NB4 (cell line): Measurements from ENCODE around the gene SGIP1.

ENCODE experiments used
- DNase-seq: peaks from one replicate; pipeline ENCODE4 v3.0.0; 2010; ENCODE audit warnings: low read depth
- H3K4me3 ChIP-seq: one replicate; pipeline ENCODE4 v1.5.1; 2011; ENCODE audit warnings: mild to moderate bottlenecking, low read depth, low read length, moderate library complexity
- MYC ChIP-seq: IDR thresholded peaks from 2 replicates; pipeline ENCODE4 v1.6.1; 2011; ENCODE audit warnings: low read depth, low read length
- POLR2A ChIP-seq: IDR thresholded peaks from 2 replicates; pipeline ENCODE4 v1.6.1; 2011; ENCODE audit warnings: mild to moderate bottlenecking; ENCODE audit not compliant: insufficient read length; ENCODE audit errors: extremely low read depth
- TF ChIP-seq, protein P1 (sequence below): IDR thresholded peaks from 2 replicates; pipeline ENCODE4 v1.6.1; 2011; ENCODE audit warnings: low read depth, low read length
- TF ChIP-seq, protein P2 (sequence below): IDR thresholded peaks from one replicate; pipeline ENCODE4 v1.5.1; 2012; ENCODE audit warnings: low read depth, low read length

SGIP1 gene

DNA sequence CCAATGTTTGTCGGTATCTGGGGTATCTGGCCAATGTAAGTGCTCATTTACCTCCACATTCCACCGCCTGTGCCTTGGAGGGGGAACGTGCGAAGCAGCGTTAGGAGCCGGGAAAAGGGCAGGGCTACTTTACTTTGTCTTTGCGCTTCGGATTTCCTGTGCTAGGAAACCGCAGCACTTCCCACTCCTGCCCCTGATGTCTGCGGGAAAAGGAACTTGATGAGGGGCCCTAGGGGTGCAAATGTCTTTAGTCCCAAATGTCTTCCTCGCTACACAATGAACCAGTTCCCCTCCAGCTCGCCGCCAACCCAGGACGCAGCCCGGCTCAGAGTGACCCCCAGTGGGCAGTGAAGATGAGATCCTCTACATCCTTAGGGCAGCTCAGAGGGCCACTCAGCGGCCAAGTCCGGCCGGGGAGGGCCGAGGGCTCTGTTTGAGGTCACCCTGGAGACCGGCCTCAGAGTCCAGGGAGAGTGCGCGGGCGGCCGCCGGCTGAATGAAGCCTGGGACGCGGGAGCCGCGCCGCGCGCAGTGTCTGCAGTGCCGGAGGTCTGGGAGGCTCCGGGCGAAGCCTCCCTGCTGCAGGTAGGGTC is 218.1 kb downstream of the SGIP1 start, which contains the start of gene DYNLT5:
DYNLT5 (plus strand) TSS at position 460 of the 593 bp plus-strand sequence. CDS start 2,200 bp downstream, outside the sequence.
- no peak within 1 kb of the TSS for H3K4me3 ChIP-seq
- TF ChIP-seq POLR2A: no peak
- TF ChIP-seq MYC: no peak
- TF ChIP-seq, protein P1, sequence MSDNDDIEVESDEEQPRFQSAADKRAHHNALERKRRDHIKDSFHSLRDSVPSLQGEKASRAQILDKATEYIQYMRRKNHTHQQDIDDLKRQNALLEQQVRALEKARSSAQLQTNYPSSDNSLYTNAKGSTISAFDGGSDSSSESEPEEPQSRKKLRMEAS: no peak
- DNase-seq: peak; percentile 12

DNA sequence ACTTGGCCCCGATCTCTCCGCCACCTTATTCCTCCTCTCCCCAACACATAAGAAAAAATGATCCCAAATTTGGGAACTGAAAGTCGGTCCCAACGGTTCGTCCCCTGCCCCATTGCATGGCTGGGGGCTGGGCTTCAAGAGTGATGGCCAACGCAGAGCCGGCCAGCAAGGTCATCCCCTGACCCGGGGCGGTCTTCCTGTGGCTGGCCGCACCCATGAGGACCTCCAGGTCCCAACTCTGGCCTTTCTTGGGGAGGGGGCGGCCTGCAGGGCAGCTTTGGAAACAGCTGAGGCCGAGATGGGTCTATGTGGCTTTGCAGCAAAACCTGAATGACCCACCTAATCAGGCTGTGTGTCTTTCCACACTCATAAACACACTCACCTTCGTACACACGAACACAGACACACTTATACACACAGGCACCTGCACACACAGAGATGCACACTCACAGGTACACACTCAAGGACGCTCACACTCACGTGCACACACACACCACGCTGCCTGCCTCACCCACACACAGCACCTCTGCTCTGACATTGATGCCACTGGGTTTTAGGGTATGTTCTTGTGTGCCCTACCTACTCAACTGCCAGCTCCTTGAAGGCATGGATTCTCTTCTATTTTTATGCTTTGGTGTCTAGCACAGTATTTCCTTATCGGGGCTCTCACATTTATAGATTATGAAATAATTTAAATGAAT is 218.9 kb downstream of the SGIP1 start:
- H3K4me3 ChIP-seq: no peak overlapping the region
- no peak for TF ChIP-seq MYC
- TF ChIP-seq, protein P1: no peak
- DNase-seq: no peak

DNA sequence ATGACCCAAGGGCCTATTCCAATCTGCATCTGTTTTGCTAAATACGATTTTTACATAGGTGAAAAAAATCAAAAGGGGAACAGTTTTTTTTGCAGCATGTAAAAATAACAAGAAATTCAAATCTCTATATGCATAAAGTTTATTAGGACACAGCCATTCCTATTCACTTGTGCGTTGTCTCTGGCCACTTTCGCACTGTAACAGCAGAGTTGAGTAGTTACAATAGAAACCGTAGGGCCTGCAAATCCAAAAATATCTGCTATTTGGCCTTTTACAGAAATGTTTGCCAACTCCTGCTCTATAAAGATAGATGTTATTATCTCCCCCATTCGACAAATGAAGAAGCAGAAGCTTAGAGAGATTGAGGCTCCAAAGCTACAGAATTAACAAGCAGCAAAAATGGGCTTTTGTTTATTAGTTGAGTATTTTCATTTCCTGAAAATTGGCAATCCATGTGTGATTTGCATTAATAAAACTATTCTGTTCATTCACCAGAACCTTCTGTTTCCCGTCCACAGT is 223.8 kb downstream of the SGIP1 start:
- TF ChIP-seq, protein P1: no peak
- TF ChIP-seq, protein P2, sequence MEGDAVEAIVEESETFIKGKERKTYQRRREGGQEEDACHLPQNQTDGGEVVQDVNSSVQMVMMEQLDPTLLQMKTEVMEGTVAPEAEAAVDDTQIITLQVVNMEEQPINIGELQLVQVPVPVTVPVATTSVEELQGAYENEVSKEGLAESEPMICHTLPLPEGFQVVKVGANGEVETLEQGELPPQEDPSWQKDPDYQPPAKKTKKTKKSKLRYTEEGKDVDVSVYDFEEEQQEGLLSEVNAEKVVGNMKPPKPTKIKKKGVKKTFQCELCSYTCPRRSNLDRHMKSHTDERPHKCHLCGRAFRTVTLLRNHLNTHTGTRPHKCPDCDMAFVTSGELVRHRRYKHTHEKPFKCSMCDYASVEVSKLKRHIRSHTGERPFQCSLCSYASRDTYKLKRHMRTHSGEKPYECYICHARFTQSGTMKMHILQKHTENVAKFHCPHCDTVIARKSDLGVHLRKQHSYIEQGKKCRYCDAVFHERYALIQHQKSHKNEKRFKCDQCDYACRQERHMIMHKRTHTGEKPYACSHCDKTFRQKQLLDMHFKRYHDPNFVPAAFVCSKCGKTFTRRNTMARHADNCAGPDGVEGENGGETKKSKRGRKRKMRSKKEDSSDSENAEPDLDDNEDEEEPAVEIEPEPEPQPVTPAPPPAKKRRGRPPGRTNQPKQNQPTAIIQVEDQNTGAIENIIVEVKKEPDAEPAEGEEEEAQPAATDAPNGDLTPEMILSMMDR: no peak
- TF ChIP-seq MYC (no peak), POLR2A (no peak)
- no peak for DNase-seq
- no peak overlapping the region for H3K4me3 ChIP-seq

DNA sequence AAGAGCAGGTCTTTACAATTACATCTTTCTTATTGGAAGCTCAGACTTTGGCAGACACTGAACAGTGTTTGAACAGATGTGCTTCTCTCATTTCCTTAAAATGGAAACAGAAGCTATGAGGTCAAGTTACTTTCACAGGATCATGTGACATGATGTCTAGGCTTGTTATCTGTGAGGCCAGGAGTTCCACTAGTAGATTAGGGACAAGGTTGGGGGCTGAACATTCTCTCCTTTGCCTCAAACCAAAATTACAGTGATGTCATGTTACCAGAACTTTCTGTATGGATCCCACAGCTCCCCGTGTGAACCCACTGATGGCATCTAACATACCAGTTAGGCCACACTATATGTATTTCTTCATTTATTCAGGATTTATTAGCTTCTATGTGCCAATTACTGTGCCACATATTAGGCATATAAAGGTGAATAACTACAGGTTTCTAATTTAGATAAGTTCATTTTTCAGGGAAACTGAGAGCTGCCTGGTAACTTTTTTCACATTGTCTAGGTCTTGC is 224.3 kb downstream of the SGIP1 start:
- DNase-seq: no peak
- TF ChIP-seq, protein P1: no peak
- TF ChIP-seq MYC (no peak), POLR2A (no peak)
- TF ChIP-seq, protein P2: no peak

DNA sequence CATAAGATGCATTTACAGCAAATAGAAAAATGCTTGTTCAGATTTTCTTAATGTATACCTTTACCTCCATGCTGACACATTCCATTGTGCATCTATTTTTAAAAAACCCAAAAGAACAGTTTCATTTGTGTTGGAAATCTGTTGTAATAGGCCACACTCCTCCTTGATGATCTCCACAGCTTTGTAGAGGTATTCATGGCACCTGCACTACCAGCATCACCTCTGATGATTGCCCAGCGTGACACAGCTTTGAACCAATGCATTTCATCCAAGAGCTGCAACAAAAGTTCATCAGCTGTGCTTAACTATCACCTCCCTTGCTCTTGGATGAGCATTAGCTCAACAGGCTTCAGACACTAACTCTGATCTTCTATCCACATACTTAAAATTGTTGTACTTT is 226.6 kb downstream of the SGIP1 start:
- H3K4me3 ChIP-seq: no peak overlapping the region
- no peak for TF ChIP-seq POLR2A
- no peak for TF ChIP-seq MYC
- TF ChIP-seq, protein P1: no peak
- TF ChIP-seq, protein P2: no peak
- no peak for DNase-seq

More for the DNA sequence above, 224.3 kb downstream of the SGIP1 start:
- H3K4me3 ChIP-seq: no peak overlapping the region

DNA sequence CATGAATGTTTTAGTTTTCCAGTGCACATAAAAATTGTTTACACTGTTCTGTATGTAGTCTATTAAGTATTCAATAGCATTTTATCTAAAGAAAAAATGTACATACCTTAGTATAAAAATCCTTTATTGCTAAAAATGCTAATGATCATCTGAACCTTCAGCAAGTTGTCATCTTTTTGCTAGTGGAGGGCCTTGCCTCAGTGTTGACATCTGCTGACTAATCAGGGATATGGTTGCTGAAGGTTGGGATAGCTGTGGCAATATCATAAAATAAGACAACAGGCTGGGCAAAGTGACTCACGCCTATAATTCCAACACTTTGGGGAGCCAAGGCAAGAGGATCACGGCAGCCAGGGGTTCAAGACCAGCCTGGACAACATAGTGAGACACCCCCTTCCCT is 227.3 kb downstream of the SGIP1 start:
- H3K4me3 ChIP-seq: no peak overlapping the region
- TF ChIP-seq, protein P1: no peak
- TF ChIP-seq, protein P2: no peak
- TF ChIP-seq POLR2A (no peak), MYC (no peak)
- DNase-seq: peak; percentile 35
